B cell (primary cell): Measurements from ENCODE around the gene SLC4A3. TPM values are rescaled to one million over a fixed set of nuclear protein-coding genes. Genes with fewer than 3 reads are reported as not detected.

ENCODE experiments used
- ATAC-seq: fragments of 200-7000 bp; cut with Tn5 transposase; one replicate; pipeline ENCODE4 v1.10.0; 2021; ENCODE audit warnings: low read depth, mild to moderate bottlenecking, moderate number of reproducible peaks, moderate library complexity
- CTCF ChIA-PET: fragments of 350-600 bp; sonication (Branson Sonifier 250); formaldehyde crosslinking; loops from one replicate; lab custom pipeline; 2021; ENCODE audit warnings: antibody characterized with exemption, inconsistent platforms; lab: Charles Lee
- POLR2A ChIA-PET: fragments of 350-600 bp; sonication (Branson Sonifier 250); formaldehyde crosslinking; loops from one replicate; lab custom pipeline; 2021; ENCODE audit warnings: antibody characterized with exemption; lab: Charles Lee
- DNase-seq: peaks from one replicate; pipeline ENCODE4 v3.0.0; 2013
- H2AFZ ChIP-seq: 2 replicates; pipeline ENCODE4 v1.6.1; 2012; ENCODE audit warnings: mild to moderate bottlenecking, low read depth, low read length; ENCODE audit not compliant: insufficient read depth, poor library complexity, severe bottlenecking
- H3K27ac ChIP-seq, 2 donors: 1 replicate in 1 of 2; 2 replicates in 1 of 2; pipeline ENCODE4 v1.5.1; 2012 to 2013; ENCODE audit warnings: low read length in 2 of 2, mild to moderate bottlenecking in 2 of 2, moderate library complexity in 1 of 2
- H3K27me3 ChIP-seq, 4 experiments: fragments of 200-600 bp in 1 of 4; sonication (generic) in 1 of 4; replicated peaks in 1 of 4; 1 replicate in 2 of 4; 2 replicates in 2 of 4; pipeline versions ENCODE4 v1.6.1 to v1.7.0; 2013 to 2016; ENCODE audit warnings: low read length in 3 of 4, mild to moderate bottlenecking in 2 of 4, mixed read lengths in 1 of 4, moderate library complexity in 1 of 4; ENCODE audit not compliant: insufficient read depth in 4 of 4, control insufficient read depth in 3 of 4; ENCODE audit errors: control extremely low read depth in 1 of 4
- H3K36me3 ChIP-seq, 2 experiments: replicated peaks in 1 of 2; 1 replicate in 1 of 2; 2 replicates in 1 of 2; pipeline versions ENCODE4 v1.6.1 to v1.7.1; 2013; ENCODE audit warnings: low read length in 1 of 2; ENCODE audit not compliant: insufficient read depth in 2 of 2, control insufficient read depth in 1 of 2; ENCODE audit errors: control extremely low read depth in 1 of 2, extremely low read depth in 1 of 2
- H3K4me1 ChIP-seq, 2 donors: fragments of 200-600 bp in 1 of 2; sonication (generic) in 1 of 2; 1 replicate in 1 of 2; 2 replicates in 1 of 2; pipeline versions ENCODE4 v1.5.1 to v1.6.1; 2013 to 2017; ENCODE audit warnings: low read length in 2 of 2; ENCODE audit not compliant: control insufficient read depth in 2 of 2, insufficient read depth in 2 of 2
- H3K4me2 ChIP-seq: replicated peaks from 2 replicates; pipeline ENCODE3; 2012; ENCODE audit warnings: mild to moderate bottlenecking, low read depth, low read length; ENCODE audit not compliant: poor library complexity, severe bottlenecking
- H3K4me3 ChIP-seq, 5 experiments: fragments of 200-600 bp in 1 of 5; sonication (generic) in 1 of 5; 1 replicate in 3 of 5; 2 replicates in 2 of 5; pipeline versions ENCODE4 v1.5.1 to v1.7.0; 2011 to 2016; ENCODE audit warnings: low read length in 4 of 5, mild to moderate bottlenecking in 4 of 5, low read depth in 2 of 5, control low read depth in 1 of 5, moderate library complexity in 1 of 5; ENCODE audit not compliant: insufficient read depth in 1 of 5; ENCODE audit errors: control extremely low read depth in 1 of 5, extremely low read depth in 1 of 5
- H3K79me2 ChIP-seq: fragments of 200-600 bp; sonication (generic); one replicate; pipeline ENCODE4 v1.6.0; 2016; ENCODE audit warnings: low read length; ENCODE audit not compliant: control insufficient read depth, insufficient read depth
- H3K9ac ChIP-seq: fragments of 200-600 bp; sonication (generic); 2 replicates; pipeline ENCODE4 v1.6.1; 2017; ENCODE audit warnings: mild to moderate bottlenecking, low read length, moderate library complexity
- H3K9me3 ChIP-seq, 3 donors: one replicate each; pipeline versions ENCODE4 v1.6.1 to v1.7.1; 2013; ENCODE audit warnings: low read length in 2 of 3; ENCODE audit not compliant: control insufficient read depth in 2 of 3, insufficient read depth in 1 of 3; ENCODE audit errors: control extremely low read depth in 1 of 3
- H4K20me1 ChIP-seq: 2 replicates; pipeline ENCODE4 v1.6.0; 2012; ENCODE audit warnings: mild to moderate bottlenecking, low read length; ENCODE audit not compliant: insufficient read depth, control insufficient read depth, poor library complexity, severe bottlenecking
- H3K27ac Mint-ChIP-seq: one replicate; pipeline ENCODE4 v1.8.0; 2021; ENCODE audit warnings: mixed read lengths
- H3K27me3 Mint-ChIP-seq: one replicate; pipeline ENCODE4 v1.8.0; 2021; ENCODE audit warnings: mixed read lengths
- H3K4me1 Mint-ChIP-seq: one replicate; pipeline ENCODE4 v1.8.0; 2021; ENCODE audit warnings: mixed read lengths
- H3K4me3 Mint-ChIP-seq: one replicate; pipeline ENCODE4 v1.8.0; 2021; ENCODE audit warnings: mixed read lengths
- H3K9me3 Mint-ChIP-seq: one replicate; pipeline ENCODE4 v1.8.0; 2022; ENCODE audit warnings: mixed read lengths; ENCODE audit not compliant: insufficient read depth
- EZH2 ChIP-seq: IDR thresholded peaks from 2 replicates; pipeline ENCODE4 v1.6.1; 2012; ENCODE audit warnings: borderline replicate concordance, low read depth, mild to moderate bottlenecking, moderate library complexity, low read length; ENCODE audit not compliant: insufficient read depth, poor library complexity, severe bottlenecking
- WGBS: methylation state at CpG from one replicate; pipeline ENCODE4 v1.1.5; 2013; ENCODE audit warnings: missing lambda C conversion rate; ENCODE audit not compliant: insufficient coverage; 5-methylcytosine and 5-hydroxymethylcytosine counted together
- intact Hi-C: fragments of 100-400 bp; cut with micrococcal nuclease; formaldehyde crosslinking; loops from one replicate; pipeline ENCODE4 v1.10.0; 2022
- polyA plus RNA-seq: library from polyadenylated mRNA; depleted of rRNA; stranded (reverse); fragments of >200 nt; gene quantifications from 2 replicates; pipeline ENCODE4 v1.2.3, GENCODE V29; 2012
- total RNA-seq, 2 donors: library from RNA; stranded (reverse); fragments of 120-200 nt in 1 of 2; gene quantifications; 1 replicate in 1 of 2; 2 replicates in 1 of 2; pipeline versions ENCODE4 v1.2.3 to v1.2.4, GENCODE V29; 2013 to 2022
- TF ChIP-seq, protein P1 (sequence below): fragments of 200-600 bp; IDR thresholded peaks from one replicate; pipeline ENCODE4 v1.8.0; 2022; ENCODE audit warnings: antibody characterized with exemption, mild to moderate bottlenecking

SLC4A3 gene
- total and polyA plus RNA-seq, 2 donors (not counting 1 experiment from before 2014, with no cell fraction given): 0.16 TPM; not detected in 1

DNA sequence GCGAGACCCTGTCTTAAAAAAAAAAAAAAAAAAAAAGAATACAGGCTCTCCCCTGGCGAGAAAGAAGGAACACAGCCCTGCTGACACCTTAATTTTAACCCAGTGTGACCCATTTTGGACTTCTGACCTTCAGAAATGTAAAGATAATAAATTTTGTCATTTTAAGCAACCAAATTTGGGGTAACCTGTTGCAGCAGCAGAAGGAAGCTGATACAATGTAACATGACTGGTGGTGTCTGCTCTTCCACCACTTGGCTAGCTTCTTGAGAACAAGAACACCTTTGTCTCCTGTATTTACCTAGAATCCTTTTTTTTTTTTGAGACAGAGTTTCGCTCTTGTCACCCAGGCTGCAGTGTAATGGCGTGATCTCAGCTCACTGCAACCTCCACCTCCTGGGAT lies 36.3 kb upstream of the SLC4A3 start:
- H3K9me3 Mint-ChIP-seq: no peaks in the 10 kb centered on the region
- Histone ChIP-seq H3K9ac (no peak overlapping the region), H3K9me3 (no peaks in the 10 kb centered on the region), H3K79me2 (no peaks in the 10 kb centered on the region), H3K4me3 (no peak overlapping the region), H3K4me2 (no peak overlapping the region), H3K4me1 (no peaks in the 10 kb centered on the region), H2AFZ (no peak overlapping the region), H3K27me3 (peaks cover 0 to 9% (median 3%) of the 10 kb centered on the region in 4 experiments), H4K20me1 (no peaks in the 10 kb centered on the region), H3K27ac (no peak overlapping the region), H3K36me3 (no peaks in the 10 kb centered on the region)
- TF ChIP-seq, protein P1, sequence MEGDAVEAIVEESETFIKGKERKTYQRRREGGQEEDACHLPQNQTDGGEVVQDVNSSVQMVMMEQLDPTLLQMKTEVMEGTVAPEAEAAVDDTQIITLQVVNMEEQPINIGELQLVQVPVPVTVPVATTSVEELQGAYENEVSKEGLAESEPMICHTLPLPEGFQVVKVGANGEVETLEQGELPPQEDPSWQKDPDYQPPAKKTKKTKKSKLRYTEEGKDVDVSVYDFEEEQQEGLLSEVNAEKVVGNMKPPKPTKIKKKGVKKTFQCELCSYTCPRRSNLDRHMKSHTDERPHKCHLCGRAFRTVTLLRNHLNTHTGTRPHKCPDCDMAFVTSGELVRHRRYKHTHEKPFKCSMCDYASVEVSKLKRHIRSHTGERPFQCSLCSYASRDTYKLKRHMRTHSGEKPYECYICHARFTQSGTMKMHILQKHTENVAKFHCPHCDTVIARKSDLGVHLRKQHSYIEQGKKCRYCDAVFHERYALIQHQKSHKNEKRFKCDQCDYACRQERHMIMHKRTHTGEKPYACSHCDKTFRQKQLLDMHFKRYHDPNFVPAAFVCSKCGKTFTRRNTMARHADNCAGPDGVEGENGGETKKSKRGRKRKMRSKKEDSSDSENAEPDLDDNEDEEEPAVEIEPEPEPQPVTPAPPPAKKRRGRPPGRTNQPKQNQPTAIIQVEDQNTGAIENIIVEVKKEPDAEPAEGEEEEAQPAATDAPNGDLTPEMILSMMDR: no peak
- H3K4me3 Mint-ChIP-seq: no peak overlapping the region
- peaks cover 45% of the 10 kb centered on the region for H3K27me3 Mint-ChIP-seq
- WGBS: no CpG with 5 or more reads among the region's 4 CpGs
- H3K4me1 Mint-ChIP-seq: no peaks in the 10 kb centered on the region
- no peak overlapping the region for H3K27ac Mint-ChIP-seq
- ATAC-seq: no peak
- DNase-seq: no peak
- POLR2A ChIA-PET: no interaction called here
- CTCF ChIA-PET: no interaction called here
- intact Hi-C loops: loop anchor here (10.0 kb wide), 1 partner anchor 316 kb away; the partner anchor contains the start of gene DNAJB2

DNA sequence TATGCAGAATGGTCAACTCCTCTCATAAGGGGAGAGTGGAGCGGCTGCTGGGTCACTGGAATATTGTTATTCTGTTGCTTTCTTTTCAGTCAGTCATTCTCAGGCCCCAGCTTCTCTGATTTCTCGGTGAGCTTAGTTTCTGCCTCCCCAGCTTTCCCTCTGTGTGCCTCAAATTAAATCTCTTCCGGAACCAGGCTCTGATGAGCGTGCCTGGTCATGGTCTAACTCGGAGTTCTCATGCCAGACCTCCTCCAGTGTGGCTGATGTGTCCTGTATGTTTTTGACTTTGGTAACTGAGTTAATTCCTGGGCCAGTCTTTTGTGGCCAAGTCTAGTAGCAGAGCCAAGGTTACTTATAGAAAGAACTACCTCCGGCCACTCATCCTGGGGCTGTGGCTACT lies 34.7 kb upstream of the SLC4A3 start:
- Histone ChIP-seq H3K27me3 (peaks cover 0 to 13% (median 2%) of the 10 kb centered on the region in 4 experiments), H3K4me3 (no peak overlapping the region), H3K4me1 (peaks cover 5 to 6% of the 10 kb centered on the region in 2 donors), H3K27ac (no peak overlapping the region), H2AFZ (no peak overlapping the region), H3K4me2 (no peak overlapping the region), H4K20me1 (no peaks in the 10 kb centered on the region), H3K36me3 (no peaks in the 10 kb centered on the region), H3K9me3 (no peaks in the 10 kb centered on the region), H3K9ac (no peak overlapping the region), H3K79me2 (no peaks in the 10 kb centered on the region)
- intact Hi-C loops: loop anchor here (10.0 kb wide), 1 partner anchor 318 kb away; the partner anchor contains the start of gene DNAJB2
- H3K27me3 Mint-ChIP-seq: peaks cover 29% of the 10 kb centered on the region
- H3K4me1 Mint-ChIP-seq: peaks cover 10% of the 10 kb centered on the region
- ATAC-seq (no peak), DNase-seq (no peak)
- CTCF ChIA-PET: no interaction called here
- no peaks in the 10 kb centered on the region for H3K9me3 Mint-ChIP-seq
- TF ChIP-seq, protein P1: no peak
- no peak for TF ChIP-seq EZH2
- H3K4me3 Mint-ChIP-seq: no peak overlapping the region
- 100% methylated on average over 2 of the region's 6 CpGs for WGBS
- POLR2A ChIA-PET: no interaction called here
- no peak overlapping the region for H3K27ac Mint-ChIP-seq
